GM18499 (cell line): ENCODE results near the gene LRRC70.
"Not testable (repeated sequence)": the region's sequence is repeated elsewhere in the genome, so short reads cannot be mapped to it uniquely, and the experiment has no call there.

Source experiments
- ATAC-seq: cut with Tn5 transposase; IDR thresholded peaks from one replicate; pipeline ENCODE4 v1.9.1; 2021; ENCODE audit warnings: moderate number of reproducible peaks; ENCODE audit not compliant: insufficient read depth, unreplicated experiment

LRRC70 gene

GRCh38 chr5:62578540-62578939 is at the start of gene LRRC70:
Gene LRRC70, plus strand, starts transcription at chr5:62578819. Its CDS starts 620 bp downstream, at chr5:62579439.
- peak; percentile 88 for ATAC-seq

GRCh38 chr5:62533597-62533996 is 45.0 kb upstream of the LRRC70 start:
- ATAC-seq: no peak

GRCh38 chr5:62534461-62535236 is 44.0 kb upstream of the LRRC70 start:
- ATAC-seq: no peak

GRCh38 chr5:62536232-62536631 is 42.4 kb upstream of the LRRC70 start:
- ATAC-seq: no peak

GRCh38 chr5:62536783-62537182 is 41.8 kb upstream of the LRRC70 start:
- ATAC-seq: no peak

GRCh38 chr5:62538017-62538942 is 40.3 kb upstream of the LRRC70 start:
- ATAC-seq: no peak

GRCh38 chr5:62542720-62543119 is 35.9 kb upstream of the LRRC70 start:
- no peak for ATAC-seq

GRCh38 chr5:62547945-62548630 is 30.5 kb upstream of the LRRC70 start:
- ATAC-seq: no peak

- no peak for ATAC-seq
Observed at GRCh38 chr5:62550103-62550502, 28.5 kb upstream of the LRRC70 start.

GRCh38 chr5:62555930-62556329 is 22.7 kb upstream of the LRRC70 start:
- ATAC-seq: no peak

- no peak for ATAC-seq
Observed at GRCh38 chr5:62558941-62559340, 19.7 kb upstream of the LRRC70 start.

GRCh38 chr5:62560786-62561185 is 17.8 kb upstream of the LRRC70 start:
- no peak for ATAC-seq

GRCh38 chr5:62561896-62562295 is 16.7 kb upstream of the LRRC70 start:
- no peak for ATAC-seq

GRCh38 chr5:62562867-62563266 is 15.8 kb upstream of the LRRC70 start:
- no peak for ATAC-seq

GRCh38 chr5:62564101-62564500 is 14.5 kb upstream of the LRRC70 start:
- ATAC-seq: no peak

- ATAC-seq: not testable (repeated sequence)
Observed at GRCh38 chr5:62565740-62566139, 12.9 kb upstream of the LRRC70 start.

- ATAC-seq: no peak
Observed at GRCh38 chr5:62568143-62568542, 10.5 kb upstream of the LRRC70 start.

- ATAC-seq: no peak
Observed at GRCh38 chr5:62568800-62569432, 9.7 kb upstream of the LRRC70 start.

- ATAC-seq: no peak
Observed at GRCh38 chr5:62569470-62569869, 9.1 kb upstream of the LRRC70 start.

GRCh38 chr5:62572918-62573514 is 5.6 kb upstream of the LRRC70 start:
- ATAC-seq: no peak
